PFSK-1 (cell line): ENCODE data around the gene CIAO2B.

ENCODE experiments used
- POLR2AphosphoS5 ChIP-seq: IDR thresholded peaks from 2 replicates; pipeline ENCODE4 v1.6.1; 2012; ENCODE audit warnings: low read depth, mild to moderate bottlenecking, control low read depth, low read length, moderate library complexity
- SIN3A ChIP-seq: IDR thresholded peaks from 2 replicates; pipeline ENCODE4 v1.6.1; 2012; ENCODE audit warnings: mild to moderate bottlenecking, low read length, moderate library complexity, borderline replicate concordance; ENCODE audit not compliant: insufficient read depth
- TAF1 ChIP-seq: IDR thresholded peaks from 2 replicates; pipeline ENCODE4 v1.6.1; 2012; ENCODE audit warnings: low read length, control low read depth, borderline replicate concordance; ENCODE audit not compliant: insufficient read depth

DNA sequence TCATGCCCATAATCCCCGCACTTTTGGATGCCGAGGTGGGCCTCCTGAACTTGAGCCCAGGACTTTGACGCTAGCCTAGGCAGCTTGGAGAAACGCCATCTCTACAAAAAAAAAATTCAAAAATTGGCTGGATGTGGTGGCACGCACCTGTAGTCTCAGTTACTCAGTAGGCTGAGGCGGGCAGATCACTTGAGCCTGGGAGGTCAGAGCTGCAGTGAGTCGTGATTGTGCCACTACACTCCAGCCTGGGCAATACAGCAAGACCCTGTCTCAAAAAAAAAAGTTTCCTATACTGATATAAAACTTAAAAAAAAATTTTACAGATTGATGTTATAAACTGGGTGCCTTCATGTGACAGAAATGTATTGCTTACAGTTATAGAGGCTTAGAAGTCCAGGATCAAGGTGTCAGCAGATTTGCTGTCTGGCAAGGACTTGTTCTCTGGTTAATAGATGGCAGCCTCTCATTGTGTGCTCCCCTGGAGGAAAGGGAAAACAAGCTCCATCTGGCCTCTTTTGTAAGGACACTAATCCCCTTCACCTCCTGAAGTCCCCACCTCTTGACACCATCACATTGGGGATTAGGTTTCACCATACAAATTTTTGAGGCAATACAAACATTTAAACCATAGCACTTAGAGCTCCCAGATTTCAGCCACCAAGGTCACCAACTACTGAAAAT, 18.4 kb upstream of the CIAO2B start:
- TF ChIP-seq TAF1 = no peak
- no peak for TF ChIP-seq POLR2AphosphoS5
- TF ChIP-seq SIN3A = no peak
